ENCODE results near the gene PLVAP.

The PLVAP gene

DNA sequence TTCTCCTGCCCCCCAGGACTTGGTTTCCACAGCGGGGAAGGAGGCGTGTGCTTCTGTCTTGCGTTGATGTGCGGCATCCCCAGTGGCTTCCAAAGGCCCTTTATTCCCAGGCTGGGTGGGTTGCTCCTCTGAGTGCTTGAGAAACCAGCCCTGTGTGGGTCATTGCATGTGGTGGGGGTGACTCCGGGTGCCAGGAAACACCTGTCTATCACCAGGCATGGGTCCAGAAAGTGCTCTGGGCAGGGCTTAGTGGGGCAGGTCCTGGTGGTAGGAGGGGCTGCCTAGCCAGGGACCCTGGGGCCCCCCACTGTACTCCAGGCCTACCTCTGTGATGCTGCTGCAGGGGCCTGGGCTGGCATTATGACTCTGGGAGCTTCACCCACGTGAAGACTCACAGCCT is 58.2 kb downstream of the PLVAP start:
- H3K36me3 ChIP-seq (ENCODE audit: control insufficient read depth, insufficient read depth, low read length): peaks cover 33% of the 10 kb centered on the region
- DNase-seq (ENCODE audit: extremely low read depth, insufficient read length): no peak
- TF ChIP-seq, protein P1, sequence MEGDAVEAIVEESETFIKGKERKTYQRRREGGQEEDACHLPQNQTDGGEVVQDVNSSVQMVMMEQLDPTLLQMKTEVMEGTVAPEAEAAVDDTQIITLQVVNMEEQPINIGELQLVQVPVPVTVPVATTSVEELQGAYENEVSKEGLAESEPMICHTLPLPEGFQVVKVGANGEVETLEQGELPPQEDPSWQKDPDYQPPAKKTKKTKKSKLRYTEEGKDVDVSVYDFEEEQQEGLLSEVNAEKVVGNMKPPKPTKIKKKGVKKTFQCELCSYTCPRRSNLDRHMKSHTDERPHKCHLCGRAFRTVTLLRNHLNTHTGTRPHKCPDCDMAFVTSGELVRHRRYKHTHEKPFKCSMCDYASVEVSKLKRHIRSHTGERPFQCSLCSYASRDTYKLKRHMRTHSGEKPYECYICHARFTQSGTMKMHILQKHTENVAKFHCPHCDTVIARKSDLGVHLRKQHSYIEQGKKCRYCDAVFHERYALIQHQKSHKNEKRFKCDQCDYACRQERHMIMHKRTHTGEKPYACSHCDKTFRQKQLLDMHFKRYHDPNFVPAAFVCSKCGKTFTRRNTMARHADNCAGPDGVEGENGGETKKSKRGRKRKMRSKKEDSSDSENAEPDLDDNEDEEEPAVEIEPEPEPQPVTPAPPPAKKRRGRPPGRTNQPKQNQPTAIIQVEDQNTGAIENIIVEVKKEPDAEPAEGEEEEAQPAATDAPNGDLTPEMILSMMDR (IDR thresholded peaks at IDR 0.05; ENCODE audit: insufficient read depth, low read length, poor library complexity, severe bottlenecking): no peak
- no peaks in the 10 kb centered on the region for H3K27me3 ChIP-seq (replicated peaks; ENCODE audit: control insufficient read depth, insufficient read depth, low read length)
- H3K4me3 ChIP-seq (replicated peaks; ENCODE audit: low read depth, low read length): no peak overlapping the region

DNA sequence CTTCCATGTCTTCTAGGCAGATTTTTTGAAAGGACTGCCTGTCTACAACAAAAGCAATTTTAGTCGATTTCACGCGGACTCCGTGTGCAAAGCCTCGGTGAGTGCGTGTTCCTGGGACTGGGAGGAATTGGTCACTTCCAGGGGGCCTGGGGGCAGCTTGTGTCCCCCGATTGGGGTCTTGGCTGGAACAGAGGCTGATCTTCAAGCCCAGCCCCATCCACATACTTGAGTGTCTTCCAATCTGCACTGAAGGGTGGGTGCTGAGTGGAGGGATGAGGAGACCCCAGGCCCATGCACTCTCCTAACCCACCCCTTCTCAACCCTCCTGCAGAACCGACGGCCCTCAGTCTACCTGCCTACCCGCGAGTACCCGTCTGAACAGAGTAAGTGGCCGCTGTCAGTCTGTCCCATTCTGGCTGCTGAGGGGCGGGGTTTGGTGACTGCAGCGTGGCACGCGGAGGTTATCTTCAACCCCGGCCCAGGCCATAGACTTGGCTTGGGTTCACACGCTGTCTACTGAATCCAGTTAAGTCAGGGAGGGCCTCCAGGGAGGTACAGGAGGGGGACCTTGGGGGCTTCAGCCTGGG is 63.0 kb downstream of the PLVAP start:
- Histone ChIP-seq H3K27me3 (replicated peaks; ENCODE audit: control insufficient read depth, insufficient read depth, low read length) (no peaks in the 10 kb centered on the region), H3K36me3 (ENCODE audit: control insufficient read depth, insufficient read depth, low read length) (peaks cover 23% of the 10 kb centered on the region), H3K4me3 (replicated peaks; ENCODE audit: low read depth, low read length) (no peak overlapping the region)
- DNase-seq (ENCODE audit: extremely low read depth, insufficient read length): no peak
- TF ChIP-seq, protein P1 (IDR thresholded peaks at IDR 0.05; ENCODE audit: insufficient read depth, low read length, poor library complexity, severe bottlenecking): no peak

DNA sequence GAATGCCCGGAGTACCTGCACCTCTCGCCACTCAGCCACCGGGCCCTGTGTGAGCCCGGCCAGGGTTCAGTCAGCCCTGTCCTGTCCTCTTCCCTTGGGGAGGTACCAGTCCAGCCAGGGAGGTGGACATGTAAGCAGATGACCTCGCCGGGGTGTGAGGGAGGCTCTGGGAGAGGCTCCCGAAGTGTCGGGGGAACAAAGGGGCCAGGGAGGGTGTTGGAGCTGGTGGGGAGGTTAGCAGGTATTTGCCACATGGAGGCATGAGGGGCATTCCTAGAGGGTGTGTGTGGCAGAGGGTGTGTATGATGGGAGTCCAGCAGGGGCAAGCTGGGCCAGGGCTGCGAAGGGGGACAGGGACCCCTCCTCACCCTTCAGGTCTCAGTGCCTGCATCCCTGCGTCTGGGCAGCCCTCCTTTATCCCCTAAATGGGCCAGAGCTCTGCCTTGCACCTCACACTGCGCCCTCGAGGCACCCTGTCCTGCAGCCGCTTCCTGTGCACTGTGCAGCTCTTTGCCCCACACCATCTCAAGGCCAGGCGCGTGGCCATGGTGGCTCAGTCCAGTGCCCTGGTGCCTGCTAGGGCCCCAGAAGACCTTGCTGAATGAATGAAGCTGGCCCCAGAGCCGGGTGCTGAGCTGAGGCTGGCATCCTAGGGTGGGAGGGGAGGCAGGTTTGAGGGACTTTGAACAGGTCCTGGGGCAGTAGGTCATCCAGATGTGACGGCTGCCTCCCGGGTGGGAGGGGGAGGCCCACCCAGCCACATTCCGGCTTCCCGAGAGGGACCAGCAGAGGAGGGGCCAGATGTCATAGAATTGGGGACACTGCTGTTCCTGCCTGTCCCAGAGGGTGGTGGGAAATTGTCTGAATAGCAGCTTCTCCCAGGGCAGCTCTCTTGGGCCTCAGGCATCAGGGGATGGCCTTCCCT is 64.7 kb downstream of the PLVAP start:
- peaks cover 21% of the 10 kb centered on the region for H3K36me3 ChIP-seq (ENCODE audit: control insufficient read depth, insufficient read depth, low read length)
- H3K4me3 ChIP-seq (replicated peaks; ENCODE audit: low read depth, low read length): no peak overlapping the region
- H3K27me3 ChIP-seq (replicated peaks; ENCODE audit: control insufficient read depth, insufficient read depth, low read length): no peaks in the 10 kb centered on the region
- TF ChIP-seq, protein P1 (IDR thresholded peaks at IDR 0.05; ENCODE audit: insufficient read depth, low read length, poor library complexity, severe bottlenecking): no peak
- DNase-seq (ENCODE audit: extremely low read depth, insufficient read length): no peak

DNA sequence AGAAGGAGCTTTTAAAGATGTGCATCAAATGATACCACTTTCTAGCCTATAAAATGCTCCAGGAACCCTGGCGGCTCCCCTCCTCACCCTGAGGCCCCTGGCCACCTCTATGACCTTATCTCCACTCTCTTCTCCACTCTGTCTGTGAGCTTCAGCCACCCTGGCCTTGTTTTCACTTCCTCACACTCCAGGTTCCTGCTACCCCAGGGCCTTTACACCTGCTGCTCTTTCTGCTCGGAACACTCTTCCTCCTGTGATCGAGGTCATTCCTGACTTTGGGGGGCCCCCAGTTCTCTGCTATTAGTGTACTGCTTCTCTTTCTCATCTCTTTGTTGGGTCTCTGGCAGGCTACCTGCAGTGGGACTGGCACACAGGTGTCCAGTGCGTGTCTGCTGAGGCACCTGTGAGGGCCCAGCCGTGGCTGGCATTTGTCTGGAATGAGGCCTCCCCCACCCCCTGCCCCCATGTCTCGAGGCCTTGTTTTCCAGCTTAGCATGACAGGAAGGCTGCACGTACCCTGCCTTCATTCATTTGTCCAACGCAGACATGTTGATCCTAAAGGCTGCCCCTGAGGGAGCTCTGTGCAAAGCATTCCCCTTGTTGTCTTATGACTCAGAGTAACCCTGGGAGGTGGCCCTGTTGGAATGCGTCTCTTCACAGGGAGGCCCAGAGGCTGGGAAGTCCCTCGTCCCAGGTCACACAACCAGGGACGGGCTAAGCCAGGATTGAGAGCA is 65.5 kb downstream of the PLVAP start:
- DNase-seq (ENCODE audit: extremely low read depth, insufficient read length): no peak
- H3K36me3 ChIP-seq (ENCODE audit: control insufficient read depth, insufficient read depth, low read length): peaks cover 21% of the 10 kb centered on the region
- TF ChIP-seq, protein P1 (IDR thresholded peaks at IDR 0.05; ENCODE audit: insufficient read depth, low read length, poor library complexity, severe bottlenecking): no peak
- H3K4me3 ChIP-seq (replicated peaks; ENCODE audit: low read depth, low read length): no peak overlapping the region
- no peaks in the 10 kb centered on the region for H3K27me3 ChIP-seq (replicated peaks; ENCODE audit: control insufficient read depth, insufficient read depth, low read length)

DNA sequence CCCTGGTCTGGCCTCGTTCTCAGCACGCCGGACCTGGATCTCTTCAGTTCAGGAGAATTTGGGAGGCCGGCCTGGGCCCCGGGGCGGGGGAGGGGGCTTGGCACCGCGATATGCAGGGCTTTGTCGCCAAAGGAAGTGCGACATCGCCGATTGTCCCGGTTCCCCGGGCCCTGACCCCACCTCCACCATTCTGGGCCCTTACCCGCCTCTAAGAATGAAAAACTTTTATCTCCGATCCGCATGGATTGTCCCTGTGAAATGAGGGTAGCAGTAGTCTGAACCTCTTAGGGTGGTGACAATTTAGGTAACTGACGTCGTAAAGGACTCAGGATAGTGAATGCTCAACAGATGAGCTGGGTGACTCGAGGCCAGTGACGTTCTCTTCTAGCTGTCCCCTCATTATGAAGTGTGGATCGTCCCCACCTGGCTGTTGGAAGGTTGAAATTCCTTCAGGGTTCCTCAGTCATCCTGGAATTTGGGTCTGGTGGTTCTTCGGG is 67.1 kb downstream of the PLVAP start:
- peaks cover 15% of the 10 kb centered on the region for H3K36me3 ChIP-seq (ENCODE audit: control insufficient read depth, insufficient read depth, low read length)
- peak overlapping the region; percentile 92 for H3K4me3 ChIP-seq (replicated peaks; ENCODE audit: low read depth, low read length)
- no peak for DNase-seq (ENCODE audit: extremely low read depth, insufficient read length)
- TF ChIP-seq, protein P1 (IDR thresholded peaks at IDR 0.05; ENCODE audit: insufficient read depth, low read length, poor library complexity, severe bottlenecking): no peak
- no peaks in the 10 kb centered on the region for H3K27me3 ChIP-seq (replicated peaks; ENCODE audit: control insufficient read depth, insufficient read depth, low read length)

Data from GM06990 (cell line).